ENCODE measurements around the gene LY6G6F. TPM values are rescaled to one million over a fixed set of nuclear protein-coding genes. Genes with fewer than 3 reads are reported as not detected.

Gene LY6G6F
- total and polyA plus RNA-seq, 2 of the 13 experiments (the other 11 are each of a cell fraction or from before 2014, with no cell fraction given): not detected

DNA sequence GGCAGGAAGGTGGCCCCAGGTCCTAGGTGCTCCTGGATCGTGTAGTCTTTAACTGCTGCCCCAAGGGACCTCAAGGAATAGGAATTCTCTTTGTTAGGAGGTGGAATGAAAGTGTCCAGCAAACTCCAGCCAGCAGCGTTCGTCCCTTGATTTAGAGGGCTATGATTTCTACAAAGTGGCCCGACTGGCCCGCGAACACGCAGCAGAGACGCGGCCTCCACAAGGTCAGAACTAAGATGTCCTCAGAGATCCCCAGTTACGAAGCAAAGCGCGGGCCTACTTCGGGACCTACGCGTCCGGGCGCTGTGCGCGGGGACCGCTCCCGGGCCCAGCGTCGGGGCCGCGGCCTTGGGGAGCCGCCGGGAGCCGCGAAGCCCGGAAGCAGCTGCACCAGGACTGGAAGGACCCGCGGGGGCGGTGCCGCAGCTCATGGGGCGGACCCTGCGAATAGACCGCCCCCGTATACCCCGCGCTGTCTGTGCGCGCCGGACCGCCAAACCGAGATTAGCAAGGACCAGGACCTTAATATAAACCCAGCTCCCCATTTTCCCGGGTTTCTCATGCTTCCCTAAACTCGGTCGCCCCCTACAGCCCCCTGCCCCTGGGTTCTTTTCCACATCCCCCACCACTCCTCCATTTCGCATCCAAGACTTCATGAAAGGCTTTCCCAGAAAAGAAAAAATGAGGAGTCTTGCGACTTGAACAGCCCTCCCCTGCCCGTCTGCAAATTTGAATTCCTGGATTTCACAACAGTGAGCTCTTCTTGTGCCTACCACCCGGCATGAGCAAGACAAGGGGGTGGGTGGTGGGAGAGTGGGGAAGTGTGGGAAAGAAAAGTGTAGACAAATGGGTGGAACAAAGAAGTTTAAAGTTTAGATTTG lies 46.0 kb upstream of the LY6G6F start, which contains the start of gene C6orf47 (continued):
- TF ChIP-seq, protein P1, sequence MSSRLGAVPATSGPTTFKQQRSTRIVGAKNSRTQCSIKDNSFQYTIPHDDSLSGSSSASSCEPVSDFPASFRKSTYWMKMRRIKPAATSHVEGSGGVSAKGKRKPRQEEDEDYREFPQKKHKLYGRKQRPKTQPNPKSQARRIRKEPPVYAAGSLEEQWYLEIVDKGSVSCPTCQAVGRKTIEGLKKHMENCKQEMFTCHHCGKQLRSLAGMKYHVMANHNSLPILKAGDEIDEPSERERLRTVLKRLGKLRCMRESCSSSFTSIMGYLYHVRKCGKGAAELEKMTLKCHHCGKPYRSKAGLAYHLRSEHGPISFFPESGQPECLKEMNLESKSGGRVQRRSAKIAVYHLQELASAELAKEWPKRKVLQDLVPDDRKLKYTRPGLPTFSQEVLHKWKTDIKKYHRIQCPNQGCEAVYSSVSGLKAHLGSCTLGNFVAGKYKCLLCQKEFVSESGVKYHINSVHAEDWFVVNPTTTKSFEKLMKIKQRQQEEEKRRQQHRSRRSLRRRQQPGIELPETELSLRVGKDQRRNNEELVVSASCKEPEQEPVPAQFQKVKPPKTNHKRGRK (CRISPR knock-in tag; IDR thresholded peaks at IDR 0.05): 0 out of 2 replicates have a peak, but pooled peaks have one; percentile 78
- TF ChIP-seq GABPB1 (CRISPR knock-in tag; IDR thresholded peaks at IDR 0.05) (peak; percentile 90), MTA3 (CRISPR knock-in tag; IDR thresholded peaks at IDR 0.05) (no peak), MIER3 (CRISPR knock-in tag; IDR thresholded peaks at IDR 0.05; ENCODE audit: borderline replicate concordance) (no peak), MAFG (CRISPR knock-in tag; IDR thresholded peaks at IDR 0.05) (no peak), PLRG1 (conservative IDR thresholded peaks at IDR 0.05) (no peak), SIX4 (CRISPR knock-in tag; IDR thresholded peaks at IDR 0.05) (no peak), ZFP37 (CRISPR knock-in tag; IDR thresholded peaks at IDR 0.05; ENCODE audit: borderline replicate concordance) (no peak), ARID2 (CRISPR knock-in tag; IDR thresholded peaks at IDR 0.05; ENCODE audit: borderline replicate concordance) (peak; percentile 80), RXRA (CRISPR knock-in tag; IDR thresholded peaks at IDR 0.05) (peak; percentile 57; the same call in 1 of the 2 replicates), GATA4 (IDR thresholded peaks at IDR 0.05; ENCODE audit: borderline replicate concordance, low read depth) (peak; percentile 43; the same call in 1 of the 2 replicates), ZNF616 (CRISPR knock-in tag; IDR thresholded peaks at IDR 0.05; ENCODE audit: low read depth) (0 out of 2 replicates have a peak, but pooled peaks have one; percentile 58), RFX5 (IDR thresholded peaks at IDR 0.05; ENCODE audit: low read depth, low read length) (no peak), ZMYM3 (CRISPR knock-in tag; IDR thresholded peaks at IDR 0.05) (no peak)
- TF ChIP-seq, protein P2, sequence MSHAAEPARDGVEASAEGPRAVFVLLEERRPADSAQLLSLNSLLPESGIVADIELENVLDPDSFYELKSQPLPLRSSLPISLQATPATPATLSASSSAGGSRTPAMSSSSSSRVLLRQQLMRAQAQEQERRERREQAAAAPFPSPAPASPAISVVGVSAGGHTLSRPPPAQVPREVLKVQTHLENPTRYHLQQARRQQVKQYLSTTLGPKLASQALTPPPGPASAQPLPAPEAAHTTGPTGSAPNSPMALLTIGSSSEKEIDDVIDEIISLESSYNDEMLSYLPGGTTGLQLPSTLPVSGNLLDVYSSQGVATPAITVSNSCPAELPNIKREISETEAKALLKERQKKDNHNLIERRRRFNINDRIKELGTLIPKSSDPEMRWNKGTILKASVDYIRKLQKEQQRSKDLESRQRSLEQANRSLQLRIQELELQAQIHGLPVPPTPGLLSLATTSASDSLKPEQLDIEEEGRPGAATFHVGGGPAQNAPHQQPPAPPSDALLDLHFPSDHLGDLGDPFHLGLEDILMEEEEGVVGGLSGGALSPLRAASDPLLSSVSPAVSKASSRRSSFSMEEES (CRISPR knock-in tag; IDR thresholded peaks at IDR 0.05): peak; percentile 27; the same call in 1 of the 2 replicates
- TF ChIP-seq, protein P3, sequence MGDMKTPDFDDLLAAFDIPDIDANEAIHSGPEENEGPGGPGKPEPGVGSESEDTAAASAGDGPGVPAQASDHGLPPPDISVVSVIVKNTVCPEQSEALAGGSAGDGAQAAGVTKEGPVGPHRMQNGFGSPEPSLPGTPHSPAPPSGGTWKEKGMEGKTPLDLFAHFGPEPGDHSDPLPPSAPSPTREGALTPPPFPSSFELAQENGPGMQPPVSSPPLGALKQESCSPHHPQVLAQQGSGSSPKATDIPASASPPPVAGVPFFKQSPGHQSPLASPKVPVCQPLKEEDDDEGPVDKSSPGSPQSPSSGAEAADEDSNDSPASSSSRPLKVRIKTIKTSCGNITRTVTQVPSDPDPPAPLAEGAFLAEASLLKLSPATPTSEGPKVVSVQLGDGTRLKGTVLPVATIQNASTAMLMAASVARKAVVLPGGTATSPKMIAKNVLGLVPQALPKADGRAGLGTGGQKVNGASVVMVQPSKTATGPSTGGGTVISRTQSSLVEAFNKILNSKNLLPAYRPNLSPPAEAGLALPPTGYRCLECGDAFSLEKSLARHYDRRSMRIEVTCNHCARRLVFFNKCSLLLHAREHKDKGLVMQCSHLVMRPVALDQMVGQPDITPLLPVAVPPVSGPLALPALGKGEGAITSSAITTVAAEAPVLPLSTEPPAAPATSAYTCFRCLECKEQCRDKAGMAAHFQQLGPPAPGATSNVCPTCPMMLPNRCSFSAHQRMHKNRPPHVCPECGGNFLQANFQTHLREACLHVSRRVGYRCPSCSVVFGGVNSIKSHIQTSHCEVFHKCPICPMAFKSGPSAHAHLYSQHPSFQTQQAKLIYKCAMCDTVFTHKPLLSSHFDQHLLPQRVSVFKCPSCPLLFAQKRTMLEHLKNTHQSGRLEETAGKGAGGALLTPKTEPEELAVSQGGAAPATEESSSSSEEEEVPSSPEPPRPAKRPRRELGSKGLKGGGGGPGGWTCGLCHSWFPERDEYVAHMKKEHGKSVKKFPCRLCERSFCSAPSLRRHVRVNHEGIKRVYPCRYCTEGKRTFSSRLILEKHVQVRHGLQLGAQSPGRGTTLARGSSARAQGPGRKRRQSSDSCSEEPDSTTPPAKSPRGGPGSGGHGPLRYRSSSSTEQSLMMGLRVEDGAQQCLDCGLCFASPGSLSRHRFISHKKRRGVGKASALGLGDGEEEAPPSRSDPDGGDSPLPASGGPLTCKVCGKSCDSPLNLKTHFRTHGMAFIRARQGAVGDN (CRISPR knock-in tag; IDR thresholded peaks at IDR 0.05): peak; percentile 96
- TF ChIP-seq, protein P4, sequence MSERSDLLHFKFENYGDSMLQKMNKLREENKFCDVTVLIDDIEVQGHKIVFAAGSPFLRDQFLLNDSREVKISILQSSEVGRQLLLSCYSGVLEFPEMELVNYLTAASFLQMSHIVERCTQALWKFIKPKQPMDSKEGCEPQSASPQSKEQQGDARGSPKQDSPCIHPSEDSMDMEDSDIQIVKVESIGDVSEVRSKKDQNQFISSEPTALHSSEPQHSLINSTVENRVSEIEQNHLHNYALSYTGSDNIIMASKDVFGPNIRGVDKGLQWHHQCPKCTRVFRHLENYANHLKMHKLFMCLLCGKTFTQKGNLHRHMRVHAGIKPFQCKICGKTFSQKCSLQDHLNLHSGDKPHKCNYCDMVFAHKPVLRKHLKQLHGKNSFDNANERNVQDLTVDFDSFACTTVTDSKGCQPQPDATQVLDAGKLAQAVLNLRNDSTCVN (CRISPR knock-in tag; IDR thresholded peaks at IDR 0.05; ENCODE audit: borderline replicate concordance): peak; percentile 61; the same call in 1 of the 2 replicates
- TF ChIP-seq, protein P5, sequence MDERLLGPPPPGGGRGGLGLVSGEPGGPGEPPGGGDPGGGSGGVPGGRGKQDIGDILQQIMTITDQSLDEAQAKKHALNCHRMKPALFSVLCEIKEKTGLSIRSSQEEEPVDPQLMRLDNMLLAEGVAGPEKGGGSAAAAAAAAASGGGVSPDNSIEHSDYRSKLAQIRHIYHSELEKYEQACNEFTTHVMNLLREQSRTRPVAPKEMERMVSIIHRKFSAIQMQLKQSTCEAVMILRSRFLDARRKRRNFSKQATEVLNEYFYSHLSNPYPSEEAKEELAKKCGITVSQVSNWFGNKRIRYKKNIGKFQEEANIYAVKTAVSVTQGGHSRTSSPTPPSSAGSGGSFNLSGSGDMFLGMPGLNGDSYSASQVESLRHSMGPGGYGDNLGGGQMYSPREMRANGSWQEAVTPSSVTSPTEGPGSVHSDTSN (CRISPR knock-in tag; IDR thresholded peaks at IDR 0.05): no peak
- TF ChIP-seq, protein P6, sequence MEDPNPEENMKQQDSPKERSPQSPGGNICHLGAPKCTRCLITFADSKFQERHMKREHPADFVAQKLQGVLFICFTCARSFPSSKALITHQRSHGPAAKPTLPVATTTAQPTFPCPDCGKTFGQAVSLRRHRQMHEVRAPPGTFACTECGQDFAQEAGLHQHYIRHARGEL (CRISPR knock-in tag; IDR thresholded peaks at IDR 0.05): no peak; the same call in 1 of the 2 replicates
